CD4-positive, CD25-positive, alpha-beta regulatory T cell (primary cell): ENCODE data around the gene SCG5. TPM values are rescaled to one million over a fixed set of nuclear protein-coding genes. Genes with fewer than 3 reads are reported as not detected.

Experiments used
- ATAC-seq, 2 donors: fragments of 150-1000 bp; cut with Tn5 transposase; one replicate each; pipeline ENCODE4 v1.10.0; 2021; ENCODE audit warnings: low read depth in 2 of 2, moderate number of reproducible peaks in 2 of 2, moderate library complexity in 1 of 2
- DNase-seq, 3 donors: peaks; one replicate each; pipeline versions ENCODE4 v3.0.0 to v3.0.0-alpha.2; 2012 to 2022; ENCODE audit warnings: mixed read lengths in 1 of 3
- H3K27ac ChIP-seq: one replicate; pipeline ENCODE4 v1.7.0; 2013; ENCODE audit warnings: mild to moderate bottlenecking, low read length; ENCODE audit not compliant: insufficient read depth, poor library complexity, severe bottlenecking
- H3K27me3 ChIP-seq: one replicate; pipeline ENCODE4 v1.7.0; 2013; ENCODE audit warnings: low read length; ENCODE audit not compliant: control insufficient read depth, insufficient read depth
- H3K36me3 ChIP-seq: one replicate; pipeline ENCODE4 v1.7.0; 2013; ENCODE audit warnings: mild to moderate bottlenecking, low read length, moderate library complexity; ENCODE audit not compliant: control insufficient read depth, insufficient read depth
- H3K4me1 ChIP-seq: 2 replicates; pipeline ENCODE4 v1.7.0; 2013; ENCODE audit warnings: mild to moderate bottlenecking, low read length; ENCODE audit not compliant: insufficient read depth, control insufficient read depth, poor library complexity, severe bottlenecking
- H3K4me3 ChIP-seq: one replicate; pipeline ENCODE4 v1.7.0; 2013; ENCODE audit warnings: low read depth, mild to moderate bottlenecking, low read length, moderate library complexity
- H3K9me3 ChIP-seq, 2 experiments: 1 replicate in 1 of 2; 2 replicates in 1 of 2; pipeline ENCODE4 v1.7.0; 2013; ENCODE audit warnings: low read length in 2 of 2, mild to moderate bottlenecking in 1 of 2, moderate library complexity in 1 of 2; ENCODE audit not compliant: control insufficient read depth in 2 of 2
- H3K27ac Mint-ChIP-seq, 3 donors: one replicate each; pipeline ENCODE4 v1.8.0; 2020 to 2022; ENCODE audit warnings: mild to moderate bottlenecking in 3 of 3, mixed read lengths in 3 of 3, moderate library complexity in 2 of 3
- H3K27me3 Mint-ChIP-seq: one replicate; pipeline ENCODE4 v1.8.0; 2022; ENCODE audit warnings: mild to moderate bottlenecking, mixed read lengths
- H3K36me3 Mint-ChIP-seq: one replicate; pipeline ENCODE4 v1.8.0; 2020; ENCODE audit warnings: mixed read lengths
- H3K4me1 Mint-ChIP-seq, 4 donors: one replicate each; pipeline ENCODE4 v1.8.0; 2020 to 2022; ENCODE audit warnings: mixed read lengths in 4 of 4, mild to moderate bottlenecking in 1 of 4
- H3K4me3 Mint-ChIP-seq, 4 donors: one replicate each; pipeline ENCODE4 v1.8.0; 2020 to 2022; ENCODE audit warnings: mild to moderate bottlenecking in 4 of 4, mixed read lengths in 4 of 4, moderate library complexity in 3 of 4
- H3K9me3 Mint-ChIP-seq, 7 donors: one replicate each; pipeline ENCODE4 v1.8.0; 2020 to 2022; ENCODE audit warnings: mixed read lengths in 7 of 7, mild to moderate bottlenecking in 3 of 7, moderate library complexity in 2 of 7
- polyA plus RNA-seq, 4 donors: library from polyadenylated mRNA; unstranded; fragments of 300-500 nt; fragmentation: Illumina TruSeq; gene quantifications; one replicate each; pipeline ENCODE4 v1.2.3, GENCODE V29; 2021
- total RNA-seq: library from RNA; stranded (reverse); gene quantifications from one replicate; pipeline ENCODE4 v1.2.3, GENCODE V29; 2022

SCG5 gene
- total and polyA plus RNA-seq, 5 donors from 2014 or later = 0.28 to 1.8 (median 0.86) TPM

DNA sequence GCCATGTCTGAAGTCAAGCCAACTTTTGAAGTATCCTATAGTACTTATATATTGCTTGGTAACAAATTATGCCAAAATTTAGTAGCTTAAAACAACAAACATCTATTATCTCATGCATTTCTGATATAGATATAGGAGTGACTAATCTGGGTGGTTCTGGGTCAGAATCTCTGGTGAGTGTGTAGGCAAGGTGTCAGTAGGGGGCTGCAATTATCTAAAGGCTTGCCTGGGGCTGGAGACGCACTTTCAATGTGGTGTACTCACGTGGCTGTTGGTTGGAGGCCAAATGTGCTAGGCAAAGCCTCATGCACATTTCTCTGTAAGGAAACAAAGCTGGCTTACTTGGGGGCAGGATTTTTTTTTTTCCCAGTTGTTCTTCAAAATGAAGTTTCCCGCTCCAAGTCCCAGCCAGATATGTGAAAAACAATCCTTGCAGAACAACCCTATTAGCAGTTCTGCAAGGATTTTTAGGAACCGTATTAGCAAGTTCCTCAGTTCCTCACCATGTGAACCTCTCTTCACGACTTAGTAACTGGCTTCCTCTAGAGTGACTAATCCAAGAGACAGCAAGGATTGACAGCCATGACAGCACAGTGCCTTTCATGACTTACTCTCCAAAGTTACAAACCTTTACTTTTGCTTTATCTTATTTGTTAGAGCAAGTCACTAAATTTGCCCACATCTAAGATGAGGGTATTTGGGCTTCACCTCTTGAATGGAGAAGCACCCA is 102.1 kb downstream of the SCG5 start:
- peaks cover 4% of the 10 kb centered on the region for H3K27me3 ChIP-seq
- H3K36me3 ChIP-seq = no peaks in the 10 kb centered on the region
- Mint-ChIP-seq H3K27me3 (peaks cover 27% of the 10 kb centered on the region), H3K36me3 (no peaks in the 10 kb centered on the region), H3K9me3 (peaks cover 0 to 7% (median 1%) of the 10 kb centered on the region in 7 donors), H3K4me1 (no peaks in the 10 kb centered on the region), H3K27ac (no peak overlapping the region), H3K4me3 (no peak overlapping the region)
- H3K4me3 ChIP-seq = no peak overlapping the region
- ATAC-seq = no peak
- no peak overlapping the region for H3K27ac ChIP-seq
- no peaks in the 10 kb centered on the region for H3K4me1 ChIP-seq
- peaks cover 0 to 1% of the 10 kb centered on the region in 2 experiments for H3K9me3 ChIP-seq
- no peak for DNase-seq

DNA sequence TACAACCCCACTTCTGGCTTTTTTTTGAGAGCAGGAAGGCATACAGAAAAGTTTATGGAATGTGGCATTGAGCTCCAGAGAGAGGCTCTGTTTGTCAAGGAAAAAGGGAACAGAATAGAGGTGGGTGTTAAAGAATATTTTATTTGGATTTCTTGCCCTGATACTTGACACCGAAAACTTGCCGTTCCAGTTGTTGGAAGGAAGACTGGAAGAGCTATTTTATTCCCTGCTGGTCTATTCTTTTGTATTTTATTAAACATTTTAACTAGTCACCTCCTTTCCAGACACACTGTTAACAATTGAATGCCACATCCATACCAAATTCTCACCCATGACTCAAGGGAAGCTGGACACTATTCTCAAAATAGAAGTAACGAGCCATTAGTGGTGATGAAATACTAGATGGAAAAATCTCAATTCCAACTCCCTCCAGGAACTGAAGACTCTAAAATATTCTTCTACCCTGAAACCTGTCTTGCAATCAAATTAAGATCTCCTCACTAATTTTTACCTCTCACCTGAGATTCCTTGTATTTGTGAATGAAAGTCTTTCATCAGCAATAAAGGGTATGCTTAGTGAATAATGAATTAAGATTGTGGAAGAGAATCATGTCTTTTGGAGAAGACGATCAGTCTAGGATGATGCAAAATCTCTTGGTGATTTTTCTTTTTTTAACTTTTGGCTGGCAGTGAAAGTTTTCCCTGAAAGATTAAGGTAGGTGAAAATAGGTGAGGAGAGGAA is 104.8 kb downstream of the SCG5 start:
- H3K27me3 Mint-ChIP-seq = peaks cover 18% of the 10 kb centered on the region
- no peak overlapping the region for H3K27ac ChIP-seq
- H3K4me3 ChIP-seq = no peak overlapping the region
- H3K4me3 Mint-ChIP-seq = no peak overlapping the region
- H3K36me3 Mint-ChIP-seq = no peaks in the 10 kb centered on the region
- H3K27ac Mint-ChIP-seq = no peak overlapping the region
- H3K9me3 Mint-ChIP-seq = peaks cover 0 to 3% (median 0%) of the 10 kb centered on the region in 7 donors
- ATAC-seq = no peak
- no peaks in the 10 kb centered on the region for H3K36me3 ChIP-seq
- DNase-seq = no peak
- H3K27me3 ChIP-seq = peaks cover 4% of the 10 kb centered on the region
- no peaks in the 10 kb centered on the region for H3K4me1 Mint-ChIP-seq
- no peaks in the 10 kb centered on the region for H3K4me1 ChIP-seq
- H3K9me3 ChIP-seq = no peaks in the 10 kb centered on the region

Other genes with a start within 250 kb of the SCG5 start
- gene GOLGA8K, start 238.4 kb upstream of the SCG5 start, total RNA-seq = not detected
- gene GOLGA8K, start 238.4 kb upstream of the SCG5 start, polyA plus RNA-seq = not detected
- gene GOLGA8O, start 186.1 kb upstream of the SCG5 start, total RNA-seq = not detected
- not detected for gene GOLGA8O, start 186.1 kb upstream of the SCG5 start, polyA plus RNA-seq
- 1.4 TPM for gene GOLGA8N, start 48.3 kb upstream of the SCG5 start, total RNA-seq
- under 1 TPM in 1 of 4 donors, not detected in 3; 0.06 TPM for gene GOLGA8N, start 48.3 kb upstream of the SCG5 start, polyA plus RNA-seq
- 20.3 TPM for gene ARHGAP11A, start 26.2 kb upstream of the SCG5 start, total RNA-seq
- 1 to 10 TPM; 3.0 to 9.2 (median 5.2) TPM for gene ARHGAP11A, start 26.2 kb upstream of the SCG5 start, polyA plus RNA-seq
- gene GREM1, start 76.3 kb downstream of the SCG5 start, total RNA-seq = not detected
- gene GREM1, start 76.3 kb downstream of the SCG5 start, polyA plus RNA-seq = not detected